B cell (primary cell): ENCODE results near the gene MRPS2. TPM values are rescaled to one million over a fixed set of nuclear protein-coding genes. Genes with fewer than 3 reads are reported as not detected.
"Not testable (repeated sequence)": the region's sequence is repeated elsewhere in the genome, so short reads cannot be mapped to it uniquely, and the experiment has no call there.

Source experiments
- ATAC-seq: fragments of 200-7000 bp; cut with Tn5 transposase; one replicate; pipeline ENCODE4 v1.10.0; 2021; ENCODE audit warnings: low read depth, mild to moderate bottlenecking, moderate number of reproducible peaks, moderate library complexity
- CTCF ChIA-PET: fragments of 350-600 bp; sonication (Branson Sonifier 250); formaldehyde crosslinking; loops from one replicate; lab custom pipeline; 2021; ENCODE audit warnings: antibody characterized with exemption, inconsistent platforms; lab: Charles Lee
- POLR2A ChIA-PET: fragments of 350-600 bp; sonication (Branson Sonifier 250); formaldehyde crosslinking; loops from one replicate; lab custom pipeline; 2021; ENCODE audit warnings: antibody characterized with exemption; lab: Charles Lee
- DNase-seq: peaks from one replicate; pipeline ENCODE4 v3.0.0; 2013
- H2AFZ ChIP-seq: 2 replicates; pipeline ENCODE4 v1.6.1; 2012; ENCODE audit warnings: mild to moderate bottlenecking, low read depth, low read length; ENCODE audit not compliant: insufficient read depth, poor library complexity, severe bottlenecking
- H3K27ac ChIP-seq, 2 donors: 1 replicate in 1 of 2; 2 replicates in 1 of 2; pipeline ENCODE4 v1.5.1; 2012 to 2013; ENCODE audit warnings: low read length in 2 of 2, mild to moderate bottlenecking in 2 of 2, moderate library complexity in 1 of 2
- H3K27me3 ChIP-seq, 4 experiments: fragments of 200-600 bp in 1 of 4; sonication (generic) in 1 of 4; replicated peaks in 1 of 4; 1 replicate in 2 of 4; 2 replicates in 2 of 4; pipeline versions ENCODE4 v1.6.1 to v1.7.0; 2013 to 2016; ENCODE audit warnings: low read length in 3 of 4, mild to moderate bottlenecking in 2 of 4, mixed read lengths in 1 of 4, moderate library complexity in 1 of 4; ENCODE audit not compliant: insufficient read depth in 4 of 4, control insufficient read depth in 3 of 4; ENCODE audit errors: control extremely low read depth in 1 of 4
- H3K36me3 ChIP-seq, 2 experiments: replicated peaks in 1 of 2; 1 replicate in 1 of 2; 2 replicates in 1 of 2; pipeline versions ENCODE4 v1.6.1 to v1.7.1; 2013; ENCODE audit warnings: low read length in 1 of 2; ENCODE audit not compliant: insufficient read depth in 2 of 2, control insufficient read depth in 1 of 2; ENCODE audit errors: control extremely low read depth in 1 of 2, extremely low read depth in 1 of 2
- H3K4me1 ChIP-seq, 2 donors: fragments of 200-600 bp in 1 of 2; sonication (generic) in 1 of 2; 1 replicate in 1 of 2; 2 replicates in 1 of 2; pipeline versions ENCODE4 v1.5.1 to v1.6.1; 2013 to 2017; ENCODE audit warnings: low read length in 2 of 2; ENCODE audit not compliant: control insufficient read depth in 2 of 2, insufficient read depth in 2 of 2
- H3K4me2 ChIP-seq: replicated peaks from 2 replicates; pipeline ENCODE3; 2012; ENCODE audit warnings: mild to moderate bottlenecking, low read depth, low read length; ENCODE audit not compliant: poor library complexity, severe bottlenecking
- H3K4me3 ChIP-seq, 5 experiments: fragments of 200-600 bp in 1 of 5; sonication (generic) in 1 of 5; 1 replicate in 3 of 5; 2 replicates in 2 of 5; pipeline versions ENCODE4 v1.5.1 to v1.7.0; 2011 to 2016; ENCODE audit warnings: low read length in 4 of 5, mild to moderate bottlenecking in 4 of 5, low read depth in 2 of 5, control low read depth in 1 of 5, moderate library complexity in 1 of 5; ENCODE audit not compliant: insufficient read depth in 1 of 5; ENCODE audit errors: control extremely low read depth in 1 of 5, extremely low read depth in 1 of 5
- H3K79me2 ChIP-seq: fragments of 200-600 bp; sonication (generic); one replicate; pipeline ENCODE4 v1.6.0; 2016; ENCODE audit warnings: low read length; ENCODE audit not compliant: control insufficient read depth, insufficient read depth
- H3K9ac ChIP-seq: fragments of 200-600 bp; sonication (generic); 2 replicates; pipeline ENCODE4 v1.6.1; 2017; ENCODE audit warnings: mild to moderate bottlenecking, low read length, moderate library complexity
- H3K9me3 ChIP-seq, 3 donors: one replicate each; pipeline versions ENCODE4 v1.6.1 to v1.7.1; 2013; ENCODE audit warnings: low read length in 2 of 3; ENCODE audit not compliant: control insufficient read depth in 2 of 3, insufficient read depth in 1 of 3; ENCODE audit errors: control extremely low read depth in 1 of 3
- H4K20me1 ChIP-seq: 2 replicates; pipeline ENCODE4 v1.6.0; 2012; ENCODE audit warnings: mild to moderate bottlenecking, low read length; ENCODE audit not compliant: insufficient read depth, control insufficient read depth, poor library complexity, severe bottlenecking
- H3K27ac Mint-ChIP-seq: one replicate; pipeline ENCODE4 v1.8.0; 2021; ENCODE audit warnings: mixed read lengths
- H3K27me3 Mint-ChIP-seq: one replicate; pipeline ENCODE4 v1.8.0; 2021; ENCODE audit warnings: mixed read lengths
- H3K4me1 Mint-ChIP-seq: one replicate; pipeline ENCODE4 v1.8.0; 2021; ENCODE audit warnings: mixed read lengths
- H3K4me3 Mint-ChIP-seq: one replicate; pipeline ENCODE4 v1.8.0; 2021; ENCODE audit warnings: mixed read lengths
- H3K9me3 Mint-ChIP-seq: one replicate; pipeline ENCODE4 v1.8.0; 2022; ENCODE audit warnings: mixed read lengths; ENCODE audit not compliant: insufficient read depth
- EZH2 ChIP-seq: IDR thresholded peaks from 2 replicates; pipeline ENCODE4 v1.6.1; 2012; ENCODE audit warnings: borderline replicate concordance, low read depth, mild to moderate bottlenecking, moderate library complexity, low read length; ENCODE audit not compliant: insufficient read depth, poor library complexity, severe bottlenecking
- WGBS: methylation state at CpG from one replicate; pipeline ENCODE4 v1.1.5; 2013; ENCODE audit warnings: missing lambda C conversion rate; ENCODE audit not compliant: insufficient coverage; 5-methylcytosine and 5-hydroxymethylcytosine counted together
- intact Hi-C: fragments of 100-400 bp; cut with micrococcal nuclease; formaldehyde crosslinking; loops from one replicate; pipeline ENCODE4 v1.10.0; 2022
- polyA plus RNA-seq: library from polyadenylated mRNA; depleted of rRNA; stranded (reverse); fragments of >200 nt; gene quantifications from 2 replicates; pipeline ENCODE4 v1.2.3, GENCODE V29; 2012
- total RNA-seq, 2 donors: library from RNA; stranded (reverse); fragments of 120-200 nt in 1 of 2; gene quantifications; 1 replicate in 1 of 2; 2 replicates in 1 of 2; pipeline versions ENCODE4 v1.2.3 to v1.2.4, GENCODE V29; 2013 to 2022
- TF ChIP-seq, protein P1 (sequence below): fragments of 200-600 bp; IDR thresholded peaks from one replicate; pipeline ENCODE4 v1.8.0; 2022; ENCODE audit warnings: antibody characterized with exemption, mild to moderate bottlenecking

Gene MRPS2
- total and polyA plus RNA-seq, 2 donors (not counting 1 experiment from before 2014, with no cell fraction given) = 26.7 to 55.1 TPM

DNA sequence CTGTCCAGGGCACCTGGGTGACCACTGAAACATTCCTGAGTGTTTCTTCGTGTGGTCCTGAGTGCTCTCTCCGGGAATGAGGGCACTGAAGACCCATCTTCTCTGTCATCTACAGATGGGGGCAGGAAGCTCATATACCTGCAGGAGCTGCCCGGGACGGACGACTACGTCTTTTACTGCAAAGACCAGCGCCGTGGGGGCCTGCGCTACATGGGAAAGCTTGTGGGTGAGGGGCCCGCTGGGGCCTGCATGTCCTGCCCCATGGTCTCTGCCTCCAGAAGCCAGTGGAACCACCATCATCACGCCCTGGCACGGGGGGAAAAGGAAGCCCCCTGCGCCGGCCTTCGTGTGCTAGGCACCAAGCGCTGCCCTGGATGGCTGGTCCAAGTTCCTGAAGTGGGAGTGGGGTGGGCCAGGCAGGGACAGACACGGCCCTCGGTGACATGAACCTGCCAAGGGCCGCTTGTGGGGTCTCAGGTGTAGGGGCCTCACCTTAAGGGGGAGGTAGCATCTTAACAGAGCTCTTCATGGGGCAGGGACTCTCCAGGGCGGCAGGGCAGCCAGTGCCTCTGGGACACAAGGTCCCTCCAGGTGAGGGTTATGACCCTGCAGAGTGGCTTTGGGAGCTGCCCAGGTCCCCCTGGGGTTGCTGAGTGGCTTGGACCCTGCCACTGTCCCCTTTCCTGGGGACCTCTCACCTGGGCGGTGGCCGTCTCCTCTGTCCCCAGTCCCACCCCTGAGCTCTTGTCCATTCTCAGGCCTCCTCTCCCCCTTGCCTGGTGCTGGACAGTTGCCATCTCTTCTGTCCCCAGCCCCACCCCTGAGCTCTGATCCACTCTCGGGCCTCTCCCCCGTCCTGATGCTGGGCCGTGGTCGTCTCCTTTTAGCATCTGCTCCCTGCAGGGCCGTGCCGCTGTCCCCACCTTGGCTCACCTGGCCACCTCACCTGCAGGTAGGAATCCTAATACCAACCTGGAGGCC is 47.6 kb downstream of the MRPS2 start:
- intact Hi-C loops = no loop called here
- TF ChIP-seq, protein P1, sequence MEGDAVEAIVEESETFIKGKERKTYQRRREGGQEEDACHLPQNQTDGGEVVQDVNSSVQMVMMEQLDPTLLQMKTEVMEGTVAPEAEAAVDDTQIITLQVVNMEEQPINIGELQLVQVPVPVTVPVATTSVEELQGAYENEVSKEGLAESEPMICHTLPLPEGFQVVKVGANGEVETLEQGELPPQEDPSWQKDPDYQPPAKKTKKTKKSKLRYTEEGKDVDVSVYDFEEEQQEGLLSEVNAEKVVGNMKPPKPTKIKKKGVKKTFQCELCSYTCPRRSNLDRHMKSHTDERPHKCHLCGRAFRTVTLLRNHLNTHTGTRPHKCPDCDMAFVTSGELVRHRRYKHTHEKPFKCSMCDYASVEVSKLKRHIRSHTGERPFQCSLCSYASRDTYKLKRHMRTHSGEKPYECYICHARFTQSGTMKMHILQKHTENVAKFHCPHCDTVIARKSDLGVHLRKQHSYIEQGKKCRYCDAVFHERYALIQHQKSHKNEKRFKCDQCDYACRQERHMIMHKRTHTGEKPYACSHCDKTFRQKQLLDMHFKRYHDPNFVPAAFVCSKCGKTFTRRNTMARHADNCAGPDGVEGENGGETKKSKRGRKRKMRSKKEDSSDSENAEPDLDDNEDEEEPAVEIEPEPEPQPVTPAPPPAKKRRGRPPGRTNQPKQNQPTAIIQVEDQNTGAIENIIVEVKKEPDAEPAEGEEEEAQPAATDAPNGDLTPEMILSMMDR = no peak
- no peak for TF ChIP-seq EZH2

DNA sequence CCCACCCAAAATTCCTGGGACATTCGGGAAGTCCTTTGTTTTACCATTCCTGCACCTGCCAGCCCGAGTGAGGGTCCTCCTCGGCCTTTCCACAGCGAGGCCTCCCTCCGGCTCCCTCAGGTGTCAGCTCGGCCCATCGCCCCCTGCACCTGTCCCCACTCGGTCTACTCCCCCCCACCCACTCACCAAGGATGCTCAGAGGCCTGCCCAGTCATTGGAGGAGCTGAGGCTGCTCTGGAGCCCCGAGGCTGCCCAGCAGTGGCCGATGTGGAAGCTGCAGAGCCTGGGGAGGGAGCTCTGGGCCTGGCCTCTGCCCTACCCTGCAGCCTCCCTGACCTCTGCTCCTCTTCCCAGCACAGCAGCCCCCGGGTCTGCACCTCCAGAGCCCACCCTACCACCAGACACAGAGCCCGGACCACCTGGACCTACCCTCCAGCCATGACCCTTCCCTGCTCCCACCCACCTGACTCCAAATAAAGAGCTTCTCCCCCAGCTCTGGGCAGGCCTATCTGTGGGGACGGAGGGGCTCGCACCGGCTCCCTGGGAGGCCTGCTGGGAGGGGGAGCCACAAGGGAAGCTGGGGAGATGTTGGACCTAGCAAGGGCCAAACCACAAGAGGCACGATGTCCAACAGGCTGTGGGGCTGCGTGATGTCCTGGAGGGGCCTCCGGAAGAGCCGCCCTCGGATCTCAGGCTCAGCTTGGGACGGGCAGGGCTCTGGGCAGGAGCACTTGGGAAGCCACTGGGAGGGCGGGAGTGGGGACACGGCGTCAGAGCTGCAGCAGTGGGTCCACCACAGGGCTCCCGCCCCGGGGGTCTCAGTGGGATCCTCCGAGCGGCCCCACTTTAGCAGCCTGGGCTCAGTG is 49.2 kb downstream of the MRPS2 start:
- H3K4me3 ChIP-seq, H3K4me1 Mint-ChIP-seq, intact Hi-C loops, H3K4me1 ChIP-seq, H3K36me3 ChIP-seq, H3K4me2 ChIP-seq, H3K27ac ChIP-seq, POLR2A ChIA-PET, ATAC-seq, H3K27me3 Mint-ChIP-seq, H2AFZ ChIP-seq, H3K9me3 Mint-ChIP-seq, H3K27ac Mint-ChIP-seq, DNase-seq, H3K9me3 ChIP-seq, H4K20me1 ChIP-seq, H3K27me3 ChIP-seq, CTCF ChIA-PET, H3K9ac ChIP-seq, H3K79me2 ChIP-seq, H3K4me3 Mint-ChIP-seq: not testable (repeated sequence)
- WGBS = 90% methylated on average over 21 of the region's 28 CpGs

More for the DNA sequence above, 47.6 kb downstream of the MRPS2 start:
- H4K20me1 ChIP-seq = no peaks in the 10 kb centered on the region
- peaks cover 9% of the 10 kb centered on the region for H3K27me3 Mint-ChIP-seq
- no peak overlapping the region for H2AFZ ChIP-seq
- POLR2A ChIA-PET = no interaction called here
- no peak overlapping the region for H3K4me3 ChIP-seq
- no peaks in the 10 kb centered on the region for H3K4me1 Mint-ChIP-seq
- CTCF ChIA-PET = interaction anchor here (0.7 kb wide), 1 partner anchor 19 kb away, joined by 3 read pairs; no protein-coding TSS in a partner anchor
- no peak overlapping the region for H3K27ac ChIP-seq
- no peaks in the 10 kb centered on the region for H3K36me3 ChIP-seq
- no peaks in the 10 kb centered on the region for H3K79me2 ChIP-seq
- no peaks in the 10 kb centered on the region for H3K4me1 ChIP-seq
- H3K27me3 ChIP-seq = no peaks in the 10 kb centered on the region
- 81% methylated on average over 28 of the region's 28 CpGs for WGBS
- ATAC-seq (no peak), DNase-seq (no peak)
- H3K27ac Mint-ChIP-seq = no peak overlapping the region
- no peak overlapping the region for H3K4me2 ChIP-seq
- H3K9me3 ChIP-seq = peaks cover 0 to 3% (median 0%) of the 10 kb centered on the region in 3 donors
- no peak overlapping the region for H3K4me3 Mint-ChIP-seq
- no peaks in the 10 kb centered on the region for H3K9me3 Mint-ChIP-seq
- H3K9ac ChIP-seq = no peak overlapping the region
